Endothelial cell of umbilical vein (primary cell): ENCODE measurements around the gene TUB. TPM values are rescaled to one million over a fixed set of nuclear protein-coding genes. Genes with fewer than 3 reads are reported as not detected.

Source experiments
- BruUV-seq: library from RNA; stranded (reverse); fragments of 400-500 nt; replicated peaks from 2 replicates; lab custom pipeline; 2021; lab: Mats Ljungman, UMichigan
- CTCF ChIA-PET: fragments of 300-600, 350-600 bp; sonication (Branson Sonifier 250); formaldehyde crosslinking; loops from one replicate; lab custom pipeline; 2021; ENCODE audit warnings: antibody characterized with exemption, inconsistent platforms; lab: Charles Lee
- POLR2A ChIA-PET: fragments of 300-600, 350-600 bp; sonication (Branson Sonifier 250); formaldehyde crosslinking; loops from one replicate; lab custom pipeline; 2021; ENCODE audit warnings: antibody characterized with exemption, inconsistent platforms; lab: Charles Lee
- DNase-seq: peaks from one replicate; pipeline ENCODE4 v3.0.0-alpha.2; 2011; ENCODE audit warnings: low read depth, low spot score
- FAIRE-seq: peaks from 2 replicates; lab custom pipeline; 2011; peaks lifted over from hg19 to GRCh38; lab: Jason Lieb, UNC
- H2AFZ ChIP-seq: 2 replicates; pipeline ENCODE4 v1.6.0; 2012; ENCODE audit warnings: low read depth, low read length, control low read depth, inconsistent platforms
- H3K27ac ChIP-seq: 2 replicates; pipeline ENCODE4 v1.5.1; 2011; ENCODE audit warnings: low read depth, mild to moderate bottlenecking, control low read depth, low read length, moderate library complexity; ENCODE audit not compliant: insufficient read depth
- H3K27me3 ChIP-seq, 2 experiments: 2 replicates each; pipeline versions ENCODE4 v1.6.0 to v1.6.1; 2011; ENCODE audit warnings: low read length in 2 of 2, mixed read lengths in 1 of 2; ENCODE audit not compliant: control insufficient read depth in 2 of 2, insufficient read depth in 2 of 2
- H3K36me3 ChIP-seq, 2 experiments: 2 replicates in 1 of 2; 3 replicates in 1 of 2; pipeline ENCODE4 v1.5.1; 2011; ENCODE audit warnings: low read length in 2 of 2, mild to moderate bottlenecking in 1 of 2, moderate library complexity in 1 of 2; ENCODE audit not compliant: control insufficient read depth in 2 of 2, insufficient read depth in 2 of 2; ENCODE audit errors: extremely low read depth in 1 of 2
- H3K4me1 ChIP-seq: 3 replicates; pipeline ENCODE4 v1.5.1; 2011; ENCODE audit warnings: mild to moderate bottlenecking, low read length; ENCODE audit not compliant: control insufficient read depth, insufficient read depth; ENCODE audit errors: extremely low read depth
- H3K4me2 ChIP-seq: 2 replicates; pipeline ENCODE4 v1.6.1; 2011; ENCODE audit warnings: low read length, control low read depth, mixed read lengths; ENCODE audit not compliant: insufficient read depth
- H3K4me3 ChIP-seq, 3 experiments: fragments of 200-600 bp in 1 of 3; sonication (generic), shearing (Covaris generic) in 1 of 3; replicated peaks in 1 of 3; 2 replicates each; pipeline ENCODE4 v1.5.1; 2011 to 2016; ENCODE audit warnings: control low read depth in 3 of 3, low read length in 3 of 3, mild to moderate bottlenecking in 2 of 3, inconsistent platforms in 1 of 3, low read depth in 1 of 3, moderate library complexity in 1 of 3; ENCODE audit not compliant: insufficient read depth in 1 of 3
- H3K79me2 ChIP-seq: 2 replicates; pipeline ENCODE4 v1.6.0; 2012; ENCODE audit warnings: low read length, inconsistent platforms; ENCODE audit not compliant: control insufficient read depth, insufficient read depth
- H3K9ac ChIP-seq: replicated peaks from 2 replicates; pipeline ENCODE3; 2011; ENCODE audit warnings: low read length, control low read depth; ENCODE audit not compliant: insufficient read depth; ENCODE audit errors: extremely low read depth
- H3K9me1 ChIP-seq: replicated peaks from 3 replicates; pipeline ENCODE4 v1.6.0; 2011; ENCODE audit warnings: mild to moderate bottlenecking, low read length; ENCODE audit not compliant: control insufficient read depth, insufficient read depth; ENCODE audit errors: extremely low read depth
- H3K9me3 ChIP-seq: replicated peaks from 2 replicates; pipeline ENCODE4 v1.5.1; 2012; ENCODE audit warnings: low read length, inconsistent platforms; ENCODE audit not compliant: control insufficient read depth, insufficient read depth
- H4K20me1 ChIP-seq: replicated peaks from 2 replicates; pipeline ENCODE3; 2011; ENCODE audit warnings: mild to moderate bottlenecking, low read length; ENCODE audit not compliant: control insufficient read depth, insufficient read depth; ENCODE audit errors: extremely low read depth
- EZH2 ChIP-seq: IDR thresholded peaks from 2 replicates; pipeline ENCODE4 v1.6.1; 2012; ENCODE audit warnings: borderline replicate concordance, low read depth, mild to moderate bottlenecking, moderate library complexity, low read length, inconsistent platforms; ENCODE audit not compliant: severe bottlenecking
- FOS ChIP-seq: IDR thresholded peaks from 2 replicates; pipeline ENCODE4 v1.6.1; 2011; ENCODE audit warnings: mild to moderate bottlenecking, low read length, moderate library complexity, borderline replicate concordance; ENCODE audit not compliant: insufficient read depth
- GATA2 ChIP-seq: IDR thresholded peaks from 2 replicates; pipeline ENCODE4 v1.7.0; 2011; ENCODE audit warnings: low read depth, mild to moderate bottlenecking, moderate library complexity, mixed read lengths, low read length; ENCODE audit not compliant: insufficient read length, insufficient read depth
- JUN ChIP-seq: IDR thresholded peaks from 2 replicates; pipeline ENCODE4 v1.6.1; 2011; ENCODE audit warnings: borderline replicate concordance, low read depth; ENCODE audit not compliant: insufficient read length, insufficient read depth
- MAX ChIP-seq: IDR thresholded peaks from 2 replicates; pipeline ENCODE4 v1.6.1; 2011; ENCODE audit not compliant: insufficient read depth, insufficient read length
- POLR2A ChIP-seq: IDR thresholded peaks from 2 replicates; pipeline ENCODE4 v1.6.1; 2012; ENCODE audit warnings: low read depth, mild to moderate bottlenecking, control low read depth, low read length
- POLR2AphosphoS5 ChIP-seq: IDR thresholded peaks from 2 replicates; pipeline ENCODE4 v1.6.1; 2012; ENCODE audit warnings: low read depth, mild to moderate bottlenecking, control low read depth, low read length, moderate library complexity; ENCODE audit not compliant: insufficient read depth
- dilution Hi-C: fragments of 300-500 bp; cut with MboI; formaldehyde crosslinking; loops from one replicate; pipeline ENCODE4 v1.15.0; 2019; ENCODE audit warnings: low sequenced_read_pairs; ENCODE audit not compliant: extremely low pct_ligation_motif_present
- intact Hi-C: fragments of 100-400 bp; cut with micrococcal nuclease; formaldehyde crosslinking; loops from one replicate; pipeline ENCODE4 v1.10.0; 2022
- polyA plus RNA-seq, 4 experiments: library from polyadenylated mRNA; depleted of rRNA in 3 of 4; stranded (reverse) in 3 of 4; unstranded in 1 of 4; fragments of >200 nt; gene quantifications; 2 replicates each; pipeline versions ENCODE4 v1.2.1 to v1.2.3, GENCODE V29; 2011 to 2012; ENCODE audit warnings: missing spikeins in 1 of 4
- total RNA-seq: library from RNA; stranded (reverse); gene quantifications from 2 replicates; pipeline ENCODE4 v1.2.3, GENCODE V29; 2021

The TUB gene
- total and polyA plus RNA-seq, 2 donors (not counting 3 experiments of a cell fraction or from before 2014, with no cell fraction given), result 2.3 to 3.9 TPM

GRCh38 chr11:8102965-8103364 is 22.0 kb downstream of the TUB start:
- Histone ChIP-seq H3K4me1 (no peaks in the 10 kb centered on the region), H3K9ac (no peak overlapping the region), H2AFZ (no peak overlapping the region), H3K9me1 (no peaks in the 10 kb centered on the region), H3K9me3 (no peaks in the 10 kb centered on the region), H3K79me2 (no peaks in the 10 kb centered on the region), H3K27me3 (no peaks in the 10 kb centered on the region), H3K4me3 (no peak overlapping the region), H3K36me3 (no peaks in the 10 kb centered on the region), H3K27ac (no peak overlapping the region), H3K4me2 (no peak overlapping the region), H4K20me1 (no peaks in the 10 kb centered on the region)
- BruUV-seq, result no TSS peak
- ChIA-PET CTCF (interaction anchor here (2.0 to 20.3 kb wide), 3 partner anchors 10 to 95 kb away, joined by 6 to 822 read pairs (median 528); no protein-coding TSS in a partner anchor), POLR2A (no interaction called here)
- FAIRE-seq (no peak), DNase-seq (no peak)
- dilution Hi-C loops (no loop called here), intact Hi-C loops (no loop called here)
- TF ChIP-seq POLR2A (no peak), POLR2AphosphoS5 (no peak), FOS (no peak), GATA2 (no peak), MAX (no peak)

- intact Hi-C loops, result no loop called here
- dilution Hi-C loops, result no loop called here
- BruUV-seq, result no TSS peak
- H2AFZ ChIP-seq, result no peak overlapping the region
- H3K9ac ChIP-seq, result no peak overlapping the region
- no peak for DNase-seq
- TF ChIP-seq FOS (no peak), MAX (no peak), POLR2A (no peak), GATA2 (no peak), POLR2AphosphoS5 (no peak), EZH2 (no peak), JUN (no peak)
- no peaks in the 10 kb centered on the region for H3K4me1 ChIP-seq
- no peak for FAIRE-seq
- H3K27ac ChIP-seq, result no peak overlapping the region
- no peaks in the 10 kb centered on the region for H3K9me3 ChIP-seq
- H3K9me1 ChIP-seq, result no peaks in the 10 kb centered on the region
- H3K4me3 ChIP-seq, result no peak overlapping the region
- no peaks in the 10 kb centered on the region for H3K79me2 ChIP-seq
- no peaks in the 10 kb centered on the region for H4K20me1 ChIP-seq
- no peaks in the 10 kb centered on the region for H3K36me3 ChIP-seq
- H3K4me2 ChIP-seq, result no peak overlapping the region
- POLR2A ChIA-PET, result no interaction called here
- CTCF ChIA-PET, result interaction anchor here (1.0 to 20.3 kb wide), 4 partner anchors 11 to 96 kb away, joined by 3 to 822 read pairs (median 267); no protein-coding TSS in a partner anchor
- no peaks in the 10 kb centered on the region for H3K27me3 ChIP-seq
These were observed 22.9 kb downstream of the TUB start for GRCh38 chr11:8103909-8104308.
